Right ventricle myocardium superior (tissue), 1 donor: Measurements from ENCODE around the gene FGF9. TPM values are rescaled to one million over a fixed set of nuclear protein-coding genes. Genes with fewer than 3 reads are reported as not detected.
A peak's percentile ranks its signal among the peaks of the same experiment; 100 is the strongest.

Source experiments
- ATAC-seq: fragments of 200-7000 bp; cut with Tn5 transposase; one replicate; pipeline ENCODE4 v1.9.1; 2020; ENCODE audit warnings: mild to moderate bottlenecking; ENCODE audit not compliant: poor library complexity
- DNase-seq: peaks from one replicate; pipeline ENCODE4 v3.0.0-alpha.2; 2020
- intact Hi-C: fragments of 100-400 bp; cut with DNase I; formaldehyde crosslinking; loops from one replicate; pipeline ENCODE4 v1.11.2; 2022
- total RNA-seq: library from RNA; stranded (reverse); fragmentation: NEBNext Ultra II Directional; extraction: Animal tissue kit (Norgen Biotek cat#: 25700); gene quantifications from one replicate; pipeline ENCODE4 v1.2.1, GENCODE V29; 2021
- donor health status: DM: no; HTN: yes; CAD: no; lungs with severe emphysema.

The FGF9 gene
- total RNA-seq, 1 donor from 2014 or later: 9.5 TPM

GRCh38 chr13:21696865-21697448, 26.1 kb downstream of the FGF9 start:
- ATAC-seq (no peak), DNase-seq (no peak)
- intact Hi-C loops: no loop called here

DNA sequence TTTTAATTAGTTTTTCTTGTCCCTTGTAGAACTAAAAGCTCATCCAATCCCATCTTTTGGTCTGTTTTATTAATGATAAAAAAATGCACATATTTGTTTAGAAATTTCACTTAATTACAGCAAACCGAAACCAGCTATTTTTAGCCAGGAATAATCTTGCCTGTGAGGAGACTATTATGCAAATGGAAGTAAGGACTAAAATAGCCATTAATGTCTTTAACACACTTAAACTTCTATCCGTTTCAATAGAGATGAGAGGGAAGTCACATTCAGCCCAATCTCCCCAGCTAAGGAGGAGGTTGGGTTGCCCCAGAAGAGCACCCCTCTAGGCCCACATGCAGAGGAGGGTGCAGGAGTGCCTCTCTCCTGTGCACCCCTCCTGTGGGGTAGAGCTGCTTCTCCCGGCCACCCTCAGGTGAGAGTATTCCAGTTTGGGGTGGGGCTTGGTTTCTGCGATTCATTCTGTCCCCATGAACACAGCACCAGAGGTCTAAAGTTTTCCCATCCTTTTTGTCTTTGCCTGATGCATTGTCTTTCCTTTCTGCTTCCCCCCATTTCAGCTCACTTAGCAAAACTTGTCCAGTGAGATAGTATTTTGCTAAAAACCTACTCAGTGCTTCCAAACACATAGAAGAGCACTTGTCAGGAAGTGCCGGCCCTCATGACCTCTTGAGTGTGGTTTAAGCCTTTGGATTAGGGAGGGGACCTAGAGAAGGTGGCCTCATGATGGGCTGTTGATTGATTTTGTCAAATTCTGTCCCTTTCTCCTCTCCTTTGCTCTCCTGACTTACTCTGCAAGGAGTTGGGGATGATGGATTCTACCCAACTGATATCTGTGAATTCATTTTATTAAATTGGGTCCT, 28.2 kb downstream of the FGF9 start:
- intact Hi-C loops: no loop called here
- ATAC-seq (peak; percentile 24), DNase-seq (no peak)

DNA sequence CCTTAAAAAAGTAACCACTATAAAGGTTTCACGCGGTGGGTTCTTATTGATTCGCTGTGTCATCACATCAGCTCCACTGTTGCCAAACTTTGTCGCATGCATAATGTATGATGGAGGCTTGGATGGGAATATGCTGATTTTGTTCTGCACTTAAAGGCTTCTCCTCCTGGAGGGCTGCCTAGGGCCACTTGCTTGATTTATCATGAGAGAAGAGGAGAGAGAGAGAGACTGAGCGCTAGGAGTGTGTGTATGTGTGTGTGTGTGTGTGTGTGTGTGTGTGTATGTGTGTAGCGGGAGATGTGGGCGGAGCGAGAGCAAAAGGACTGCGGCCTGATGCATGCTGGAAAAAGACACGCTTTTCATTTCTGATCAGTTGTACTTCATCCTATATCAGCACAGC, 30.6 kb downstream of the FGF9 start:
- no peak for ATAC-seq
- intact Hi-C loops: no loop called here
- DNase-seq: no peak

DNA sequence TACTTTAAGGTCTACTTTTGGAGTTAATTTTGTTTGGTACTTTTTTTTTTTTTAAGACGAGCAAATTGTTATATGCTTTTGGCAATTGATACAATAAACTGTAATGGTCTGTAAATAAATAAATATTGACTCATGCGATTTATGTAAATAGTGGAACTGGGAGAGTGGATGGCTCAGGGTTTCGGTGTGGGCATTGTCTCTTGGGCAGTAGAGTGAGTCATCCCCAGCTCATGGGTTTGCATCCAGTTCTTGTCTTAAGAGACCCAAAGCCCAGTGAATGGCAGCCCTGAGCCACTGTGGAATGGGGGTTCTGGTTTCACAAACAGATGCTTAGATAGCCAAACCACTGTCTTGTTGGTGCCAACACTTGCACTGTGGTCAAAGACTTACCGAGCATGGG, 33.0 kb downstream of the FGF9 start:
- ATAC-seq (no peak), DNase-seq (no peak)
- intact Hi-C loops: no loop called here

GRCh38 chr13:21707586-21707985, 36.7 kb downstream of the FGF9 start:
- intact Hi-C loops: no loop called here
- no peak for ATAC-seq
- DNase-seq: no peak

DNA sequence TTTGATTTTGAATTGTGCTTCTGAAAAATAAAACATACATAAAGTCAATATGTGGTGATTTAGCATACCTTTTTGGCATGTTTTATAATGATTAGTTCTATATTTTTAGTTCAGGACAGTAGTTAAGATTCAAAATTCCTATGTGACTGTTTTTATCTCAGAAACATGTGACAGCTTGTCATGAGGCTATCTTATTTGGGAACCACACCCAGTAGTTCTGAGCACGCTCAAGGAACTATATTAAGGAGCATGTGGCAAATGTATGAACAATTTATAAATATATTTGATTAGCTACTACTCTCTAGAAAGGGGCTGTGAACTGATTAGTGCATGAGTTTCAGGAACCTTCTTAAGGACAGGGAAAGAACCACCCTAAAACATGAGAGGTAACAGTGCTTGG, 38.8 kb downstream of the FGF9 start:
- DNase-seq: no peak
- intact Hi-C loops: no loop called here
- ATAC-seq: no peak

DNA sequence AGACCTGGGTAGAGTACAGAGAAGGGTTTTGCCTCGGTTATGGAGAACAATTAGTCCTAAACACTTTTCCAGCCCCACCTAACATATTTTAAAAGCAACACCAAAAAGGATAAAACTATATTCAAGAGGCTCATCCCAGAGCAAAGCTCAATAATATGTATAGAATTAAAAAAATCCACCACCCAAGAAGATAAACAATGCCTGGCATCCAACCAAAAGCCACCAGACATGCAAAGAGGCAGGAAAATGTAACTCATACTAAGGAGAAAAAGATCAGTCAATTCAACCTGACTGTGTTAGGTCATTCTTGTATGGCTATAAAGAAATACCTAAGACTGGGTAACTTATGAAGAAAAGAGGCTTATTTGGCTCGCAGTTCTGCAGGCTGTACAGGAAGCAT, 39.3 kb downstream of the FGF9 start:
- ATAC-seq (no peak), DNase-seq (no peak)
- intact Hi-C loops: no loop called here

DNA sequence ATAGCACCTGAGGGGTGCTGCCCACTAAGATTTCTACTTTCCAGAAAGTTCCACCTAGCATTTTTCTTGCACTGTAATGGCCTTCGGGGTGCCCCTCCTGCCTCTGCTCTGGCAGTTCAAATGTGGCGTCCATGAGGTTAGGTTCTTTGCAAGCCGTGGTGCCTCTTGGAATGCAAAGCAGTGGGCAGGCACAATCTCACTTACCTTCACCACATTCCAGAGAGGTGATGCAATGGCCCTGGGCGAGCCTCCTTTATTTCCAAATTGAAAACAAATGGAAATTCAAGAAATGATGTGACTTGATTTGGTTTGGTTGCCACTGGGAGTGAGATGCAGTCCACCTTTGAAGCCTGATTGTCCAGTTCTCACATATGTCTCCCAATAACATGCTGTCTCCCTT, 46.9 kb downstream of the FGF9 start:
- ATAC-seq (no peak), DNase-seq (no peak)
- intact Hi-C loops: no loop called here

GRCh38 chr13:21719463-21719862, 48.6 kb downstream of the FGF9 start:
- intact Hi-C loops: no loop called here
- DNase-seq: no peak
- ATAC-seq: no peak

DNA sequence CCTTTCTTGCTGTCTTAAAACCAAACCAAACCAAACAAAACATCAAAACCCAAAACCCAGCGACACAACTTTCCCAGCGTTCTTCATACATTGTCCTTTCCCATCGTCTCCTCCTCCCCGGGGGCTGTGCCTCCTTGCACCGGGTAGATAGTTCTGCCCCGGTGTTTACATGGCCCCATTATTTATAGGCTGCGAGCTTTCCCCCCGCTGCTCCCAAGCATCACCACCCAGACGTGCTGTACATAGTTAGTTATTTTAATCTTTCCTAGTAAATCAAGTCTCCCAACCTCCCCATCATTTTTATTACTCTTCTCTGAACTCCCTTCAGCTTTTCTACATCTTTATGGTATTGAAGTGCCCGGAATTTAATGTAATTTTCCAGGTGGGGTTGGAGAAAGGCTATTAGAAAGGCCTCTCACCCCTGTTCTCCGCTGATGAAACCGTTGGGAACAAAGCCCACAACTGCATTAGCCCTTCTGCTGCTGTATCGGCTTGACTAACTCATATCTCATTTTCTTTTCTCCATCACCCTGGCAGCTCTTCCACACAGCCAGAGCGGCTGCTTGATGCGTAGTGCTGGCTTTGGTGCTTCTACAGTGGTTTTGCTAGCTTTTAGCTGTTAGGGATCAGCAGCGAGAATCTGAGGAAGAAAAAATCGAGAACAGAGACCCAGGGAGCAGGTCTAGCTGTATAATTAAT, 53.1 kb downstream of the FGF9 start:
- DNase-seq (no peak), ATAC-seq (no peak)
- intact Hi-C loops: no loop called here

DNA sequence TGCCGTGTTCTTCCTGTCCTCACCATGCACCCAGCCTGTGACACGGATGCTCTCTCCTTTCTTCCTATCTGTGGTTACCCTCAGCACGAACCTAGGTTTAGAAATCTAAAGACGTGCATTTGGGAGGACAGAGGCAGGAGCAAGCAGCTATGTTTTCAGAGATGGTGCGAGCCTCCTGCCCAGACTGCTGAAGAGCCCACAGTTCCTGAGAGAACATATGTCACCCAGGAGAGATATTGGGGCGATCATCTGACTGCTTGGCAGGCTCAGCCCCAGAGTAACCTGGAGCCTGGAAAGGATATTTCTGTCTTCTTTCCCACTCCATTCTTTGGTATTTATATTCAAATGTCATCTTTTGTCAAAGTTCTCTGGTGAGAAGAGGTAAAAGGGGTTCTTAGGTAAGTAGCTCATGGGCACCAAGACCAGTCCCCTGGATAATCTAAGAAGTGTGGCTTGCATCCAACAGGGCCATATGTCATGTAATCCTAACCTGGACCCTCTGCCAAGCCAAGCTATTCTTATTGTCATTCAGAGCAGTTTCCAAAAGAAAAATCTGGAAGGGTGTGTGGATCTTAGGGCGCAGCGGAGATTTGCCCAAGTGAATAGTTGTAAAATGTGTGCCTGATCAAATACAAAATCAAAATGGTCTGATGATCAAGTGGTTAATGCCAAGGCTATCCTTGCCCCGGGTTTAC, 59.5 kb downstream of the FGF9 start:
- no peak for ATAC-seq
- DNase-seq: no peak
- intact Hi-C loops: no loop called here

GRCh38 chr13:21733475-21734263, 62.8 kb downstream of the FGF9 start:
- intact Hi-C loops: no loop called here

GRCh38 chr13:21734961-21735360, 64.1 kb downstream of the FGF9 start:
- ATAC-seq (no peak), DNase-seq (no peak)
- intact Hi-C loops: no loop called here

More at GRCh38 chr13:21733475-21734263, 62.8 kb downstream of the FGF9 start:
- DNase-seq (no peak), ATAC-seq (no peak)

GRCh38 chr13:21735701-21736401, 65.0 kb downstream of the FGF9 start:
- DNase-seq (peak; percentile 54), ATAC-seq (peak; percentile 92)
- intact Hi-C loops: no loop called here

GRCh38 chr13:21736926-21737325, 66.1 kb downstream of the FGF9 start:
- intact Hi-C loops: no loop called here
- ATAC-seq (no peak), DNase-seq (no peak)

DNA sequence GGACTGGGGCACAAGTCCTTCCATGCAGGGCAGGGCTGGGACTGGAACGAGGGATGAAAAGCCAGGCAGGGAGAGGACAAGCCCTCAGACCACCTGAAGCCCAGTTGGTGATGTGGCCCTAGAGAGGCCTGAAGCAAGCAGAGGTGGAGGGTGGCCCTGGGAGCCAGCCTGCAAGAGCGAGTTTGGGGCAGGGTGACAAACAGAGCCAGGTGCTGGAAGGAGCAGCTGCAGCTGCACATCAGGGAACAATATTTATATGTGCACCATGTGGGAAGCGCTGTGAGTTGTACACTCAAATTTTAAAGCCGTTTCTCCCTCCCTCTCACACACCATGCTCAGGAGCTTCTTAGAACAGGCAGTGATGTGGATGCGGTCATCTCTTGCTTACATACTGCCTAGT, 67.8 kb downstream of the FGF9 start:
- ATAC-seq (no peak), DNase-seq (no peak)
- intact Hi-C loops: no loop called here

GRCh38 chr13:21739771-21740170, 68.9 kb downstream of the FGF9 start:
- intact Hi-C loops: no loop called here

DNA sequence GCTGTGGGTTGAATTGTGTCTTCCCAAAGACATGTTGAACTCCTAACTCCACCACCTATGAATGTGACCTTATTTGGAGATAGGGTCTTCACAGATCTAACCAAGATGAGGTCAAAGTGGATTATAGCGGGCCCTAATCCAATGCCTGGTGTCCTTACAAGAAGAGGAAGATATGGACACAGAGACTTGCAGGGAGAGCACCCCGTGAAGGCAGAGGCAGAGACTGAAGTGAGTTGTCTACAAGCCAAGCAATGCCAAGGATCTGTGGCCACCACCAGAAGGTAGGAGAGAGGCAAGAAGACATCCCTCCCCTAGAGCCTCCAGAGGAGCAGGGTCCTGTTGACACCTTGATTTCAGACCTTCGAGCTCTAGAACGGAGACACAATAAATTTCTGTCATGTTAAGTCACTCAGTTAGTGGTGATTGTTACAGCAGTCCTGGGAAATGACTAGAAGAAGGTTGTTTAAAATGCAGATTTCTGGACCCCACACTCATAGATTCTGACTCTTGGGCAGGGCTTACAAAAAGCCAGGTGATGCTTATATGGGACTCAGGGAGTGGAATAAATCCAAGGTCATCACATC, 70.6 kb downstream of the FGF9 start:
- intact Hi-C loops: no loop called here
- no peak for ATAC-seq
- no peak for DNase-seq

More at GRCh38 chr13:21739771-21740170, 68.9 kb downstream of the FGF9 start:
- no peak for ATAC-seq
- DNase-seq: no peak
